ENCODE data around the gene ARFGAP3.

Gene ARFGAP3

GRCh38 chr22:42895541-42895981, 38.5 kb upstream of the ARFGAP3 start:
- no peaks in the 10 kb centered on the region for H3K27me3 ChIP-seq
- peaks cover 0 to 31% (median 13%) of the 10 kb centered on the region in 11 experiments; a peak in 8 of 22 replicates for H4K20me1 ChIP-seq
- H3K27ac ChIP-seq, result peak overlapping the region; percentile 66 to 88 (median 82)
- H3K4me1 ChIP-seq, result peaks cover 90 to 100% (median 100%) of the 10 kb centered on the region in 10 experiments
- peak overlapping the region; percentile 79 to 98 (median 88) for H3K4me2 ChIP-seq
- H3K9me3 ChIP-seq (replicated peaks in 1 of 11), result no peaks in the 10 kb centered on the region
- H3K4me3 ChIP-seq, result peak overlapping the region in 4 of 10 experiments; percentile 10 to 46 (median 18); a peak in 3 of 20 replicates
- TF ChIP-seq Cebpa-rat (IDR thresholded peaks at IDR 0.05), result no peak
- H3K9ac ChIP-seq, result peak overlapping the region; percentile 52 to 76 (median 63)
- H3K36me3 ChIP-seq, result peaks cover 9 to 56% (median 35%) of the 10 kb centered on the region in 11 experiments

- Histone ChIP-seq H3K4me1 (peaks cover 91 to 100% (median 100%) of the 10 kb centered on the region in 10 experiments), H3K36me3 (peaks cover 8 to 56% (median 36%) of the 10 kb centered on the region in 11 experiments), H4K20me1 (peaks cover 0 to 26% (median 13%) of the 10 kb centered on the region in 11 experiments; a peak in 8 of 22 replicates), H3K4me2 (peak overlapping the region; percentile 79 to 98 (median 88)), H3K4me3 (peak overlapping the region in 3 of 10 experiments; percentile 10 to 46 (median 12); a peak in 2 of 20 replicates), H3K27me3 (no peaks in the 10 kb centered on the region), H3K27ac (peak overlapping the region; percentile 66 to 88 (median 82)), H3K9me3 (replicated peaks in 1 of 11) (no peaks in the 10 kb centered on the region), H3K9ac (peak overlapping the region in 10 of 11 experiments; percentile 52 to 76 (median 64); a peak in 19 of 22 replicates)
- peak in 1 of 11 experiments; percentile 47; a peak in 1 of 22 replicates for TF ChIP-seq Cebpa-rat (IDR thresholded peaks at IDR 0.05)
Observed at GRCh38 chr22:42895087-42895486, 38.0 kb upstream of the ARFGAP3 start.

DNA sequence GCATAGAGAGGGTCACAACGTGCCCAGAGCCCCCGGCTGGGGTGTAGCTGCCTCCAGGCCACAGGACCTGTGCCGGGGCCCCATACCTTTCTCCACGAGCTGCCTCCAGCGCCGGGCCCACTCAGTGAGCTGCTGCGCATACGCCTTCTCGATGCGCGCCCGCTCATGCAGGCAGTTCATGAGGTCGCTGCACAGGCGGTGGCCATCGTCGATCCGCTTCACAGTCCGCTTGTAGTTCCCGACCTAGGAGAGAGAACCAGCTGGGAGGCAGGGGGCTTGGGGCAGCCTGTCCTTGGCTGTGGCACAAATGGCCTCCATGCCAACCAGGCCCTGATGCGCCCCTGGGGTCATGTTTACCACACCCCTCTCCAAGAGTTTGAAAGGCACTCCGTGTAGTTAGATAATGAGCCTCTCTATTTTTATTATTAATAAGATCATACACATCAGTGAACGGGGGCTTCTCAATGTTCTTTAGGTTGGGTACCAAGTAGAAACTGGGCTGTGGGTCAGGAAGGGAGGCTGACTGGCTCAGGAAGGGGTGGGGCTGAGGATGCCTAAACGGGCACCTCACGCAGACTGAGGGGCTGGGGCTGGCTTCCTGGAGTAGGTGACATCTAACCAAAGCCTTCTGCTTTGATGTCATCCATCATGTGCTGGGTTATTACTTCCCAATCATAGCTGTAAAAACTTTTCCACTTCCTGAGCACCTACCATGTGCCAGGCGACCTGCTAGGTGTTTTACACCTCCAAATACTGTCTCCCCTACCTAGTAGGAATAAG, 36.5 kb upstream of the ARFGAP3 start:
- H3K4me3 ChIP-seq, result no peak overlapping the region; a peak in 1 of 20 replicates
- H3K4me2 ChIP-seq, result peak overlapping the region; percentile 79 to 98 (median 88)
- peak overlapping the region; percentile 45 to 88 (median 82); a peak in 21 of 22 replicates for H3K27ac ChIP-seq
- H3K27me3 ChIP-seq, result no peaks in the 10 kb centered on the region
- no peaks in the 10 kb centered on the region for H3K9me3 ChIP-seq (replicated peaks in 1 of 11)
- no peak for TF ChIP-seq Cebpa-rat (IDR thresholded peaks at IDR 0.05)
- H3K4me1 ChIP-seq, result peaks cover 98 to 100% (median 100%) of the 10 kb centered on the region in 10 experiments
- peak overlapping the region in 9 of 11 experiments; percentile 6 to 72 (median 40); a peak in 14 of 22 replicates for H3K9ac ChIP-seq
- peaks cover 0 to 17% (median 5%) of the 10 kb centered on the region in 11 experiments; a peak in 7 of 22 replicates for H4K20me1 ChIP-seq
- peaks cover 11 to 49% (median 40%) of the 10 kb centered on the region in 11 experiments for H3K36me3 ChIP-seq

DNA sequence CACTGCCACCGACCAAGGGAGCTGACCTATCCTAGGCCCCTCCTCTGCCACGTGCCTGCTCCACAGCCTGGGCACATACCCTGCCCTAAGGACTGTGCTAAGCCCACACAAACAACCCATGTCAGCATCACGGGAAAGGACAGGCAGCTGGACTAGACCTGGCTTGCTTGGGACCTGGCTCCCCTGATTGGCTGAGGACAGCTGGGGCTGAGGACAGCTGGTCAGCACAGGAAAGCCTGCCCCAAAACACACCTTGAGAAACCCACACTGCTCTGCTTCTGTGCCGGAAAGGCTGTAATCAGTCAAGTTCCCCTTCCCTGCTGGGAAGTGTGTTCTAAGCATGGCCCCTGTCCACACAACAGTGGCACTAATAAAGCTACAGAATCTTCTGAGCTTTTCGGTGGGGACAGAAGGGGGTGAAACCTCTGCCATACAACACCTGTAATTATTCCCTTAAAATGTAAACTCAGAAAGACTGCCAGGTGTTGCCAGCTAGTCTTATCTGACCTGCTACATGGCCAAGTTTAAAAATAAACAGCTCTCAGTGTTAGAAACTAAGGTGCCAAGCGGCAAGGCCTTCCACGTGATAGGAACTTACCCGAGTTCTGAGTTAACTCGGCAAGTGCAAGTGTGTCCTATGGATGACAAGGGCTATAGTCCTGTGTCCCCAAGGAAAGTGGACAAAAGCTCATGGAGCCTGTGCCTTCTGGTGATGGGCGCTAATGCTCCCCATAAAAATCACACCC, 35.7 kb upstream of the ARFGAP3 start:
- Histone ChIP-seq H3K4me3 (no peak overlapping the region; a peak in 1 of 20 replicates), H4K20me1 (peaks cover 0 to 21% (median 10%) of the 10 kb centered on the region in 11 experiments; a peak in 8 of 22 replicates), H3K9ac (peak overlapping the region in 10 of 11 experiments; percentile 6 to 66 (median 40); a peak in 17 of 22 replicates), H3K27ac (peak overlapping the region; percentile 45 to 88 (median 82)), H3K9me3 (replicated peaks in 1 of 11) (no peaks in the 10 kb centered on the region), H3K4me1 (peaks cover 94 to 100% (median 99%) of the 10 kb centered on the region in 10 experiments), H3K27me3 (no peaks in the 10 kb centered on the region), H3K36me3 (peaks cover 20 to 56% (median 45%) of the 10 kb centered on the region in 11 experiments), H3K4me2 (peak overlapping the region; percentile 79 to 98 (median 88))
- TF ChIP-seq Cebpa-rat (IDR thresholded peaks at IDR 0.05), result no peak

- Histone ChIP-seq H3K4me1 (peaks cover 88 to 100% (median 99%) of the 10 kb centered on the region in 10 experiments), H3K27me3 (no peaks in the 10 kb centered on the region), H3K9me3 (replicated peaks in 1 of 11) (no peaks in the 10 kb centered on the region), H3K36me3 (peaks cover 25 to 62% (median 51%) of the 10 kb centered on the region in 11 experiments), H3K9ac (peak overlapping the region in 10 of 11 experiments; percentile 6 to 66 (median 28); a peak in 14 of 22 replicates), H3K4me2 (peak overlapping the region; percentile 79 to 98 (median 88)), H4K20me1 (peaks cover 0 to 24% (median 12%) of the 10 kb centered on the region in 11 experiments; a peak in 8 of 22 replicates), H3K4me3 (no peak overlapping the region), H3K27ac (peak overlapping the region; percentile 45 to 88 (median 82))
- no peak for TF ChIP-seq Cebpa-rat (IDR thresholded peaks at IDR 0.05)
Observed at GRCh38 chr22:42892156-42892555, 35.1 kb upstream of the ARFGAP3 start.

- Histone ChIP-seq H3K4me3 (no peak overlapping the region), H3K9me3 (replicated peaks in 1 of 11) (no peaks in the 10 kb centered on the region), H3K4me1 (peaks cover 88 to 100% (median 99%) of the 10 kb centered on the region in 10 experiments), H3K27me3 (no peaks in the 10 kb centered on the region), H3K4me2 (peak overlapping the region in 10 of 11 experiments; percentile 79 to 98 (median 90); a peak in 18 of 22 replicates), H3K27ac (peak overlapping the region in 10 of 11 experiments; percentile 77 to 88 (median 82); a peak in 17 of 22 replicates), H3K36me3 (peaks cover 30 to 67% (median 56%) of the 10 kb centered on the region in 11 experiments), H3K9ac (peak overlapping the region in 3 of 11 experiments; percentile 6 to 47 (median 20); a peak in 2 of 22 replicates), H4K20me1 (peaks cover 0 to 24% (median 17%) of the 10 kb centered on the region in 11 experiments; a peak in 10 of 22 replicates)
- no peak for TF ChIP-seq Cebpa-rat (IDR thresholded peaks at IDR 0.05)
Observed at GRCh38 chr22:42891696-42892095, 34.6 kb upstream of the ARFGAP3 start.

GRCh38 chr22:42891008-42891407, 33.9 kb upstream of the ARFGAP3 start:
- Histone ChIP-seq H3K9ac (peak overlapping the region in 7 of 11 experiments; percentile 10 to 71 (median 29); a peak in 6 of 22 replicates), H3K4me3 (no peak overlapping the region; a peak in 1 of 20 replicates), H3K4me1 (peaks cover 82 to 98% (median 95%) of the 10 kb centered on the region in 10 experiments), H3K9me3 (replicated peaks in 1 of 11) (no peaks in the 10 kb centered on the region), H4K20me1 (peaks cover 0 to 31% (median 22%) of the 10 kb centered on the region in 11 experiments; a peak in 11 of 22 replicates), H3K36me3 (peaks cover 36 to 74% (median 63%) of the 10 kb centered on the region in 11 experiments), H3K27me3 (no peaks in the 10 kb centered on the region), H3K4me2 (peak overlapping the region; percentile 73 to 98 (median 83)), H3K27ac (peak overlapping the region in 10 of 11 experiments; percentile 45 to 88 (median 80); a peak in 17 of 22 replicates)
- TF ChIP-seq Cebpa-rat (IDR thresholded peaks at IDR 0.05), result no peak

DNA sequence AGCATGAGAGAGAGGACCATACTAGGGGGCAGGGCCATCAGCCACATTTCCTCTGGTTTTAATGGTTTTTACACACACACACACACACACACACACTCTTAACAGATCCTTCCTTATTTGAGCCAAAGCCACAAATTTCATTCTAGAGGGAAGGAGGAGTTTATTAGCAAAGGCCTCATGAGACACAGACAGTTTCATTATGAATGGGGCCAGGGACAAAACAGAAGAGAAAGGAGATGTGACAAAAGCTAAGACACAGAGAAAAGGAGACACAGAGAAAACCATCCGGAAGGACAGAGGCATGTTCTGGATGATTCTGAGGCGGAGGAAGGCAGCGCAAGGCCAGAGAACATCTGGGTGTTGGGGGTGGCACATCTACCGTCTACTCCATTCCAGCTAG, 32.2 kb upstream of the ARFGAP3 start:
- Histone ChIP-seq H3K27me3 (no peaks in the 10 kb centered on the region), H3K4me3 (peak overlapping the region in 4 of 10 experiments; percentile 5 to 38 (median 30); a peak in 5 of 20 replicates), H3K9me3 (replicated peaks in 1 of 11) (no peaks in the 10 kb centered on the region), H3K9ac (peak overlapping the region; percentile 32 to 71 (median 67); a peak in 19 of 22 replicates), H3K4me2 (peak overlapping the region; percentile 73 to 98 (median 87)), H3K4me1 (peaks cover 65 to 80% (median 78%) of the 10 kb centered on the region in 10 experiments), H4K20me1 (peaks cover 0 to 48% (median 24%) of the 10 kb centered on the region in 11 experiments; a peak in 12 of 22 replicates), H3K27ac (peak overlapping the region; percentile 64 to 88 (median 79); a peak in 20 of 22 replicates), H3K36me3 (peaks cover 53 to 91% (median 80%) of the 10 kb centered on the region in 11 experiments)
- no peak for TF ChIP-seq Cebpa-rat (IDR thresholded peaks at IDR 0.05)
